Gastrocnemius medialis (tissue), 4 donors: ENCODE measurements around the gene KRTAP9-3.

Experiments used
- CTCF ChIP-seq, 5 experiments: fragments of 450-650 bp in 3 of 5; fragments of 200-600 bp in 2 of 5; sonication (generic) in 2 of 5; IDR thresholded peaks in 4 of 5; conservative IDR thresholded peaks in 1 of 5; 1 replicate in 4 of 5; 2 replicates in 1 of 5; pipeline ENCODE4 v1.5.1; 2016 to 2019; ENCODE audit warnings: antibody characterized with exemption in 5 of 5, mild to moderate bottlenecking in 3 of 5, moderate library complexity in 3 of 5
- POLR2A ChIP-seq, 2 donors: fragments of 450-650 bp; IDR thresholded peaks; one replicate each; pipeline ENCODE4 v1.6.1; 2017; ENCODE audit warnings: antibody characterized with exemption in 2 of 2, mild to moderate bottlenecking in 2 of 2, moderate library complexity in 2 of 2

GRCh38 chr17:41186872-41187271 is 45.4 kb upstream of the KRTAP9-3 start:
- TF ChIP-seq POLR2A (IDR thresholded peaks at IDR 0.05): no peak
- no peak for TF ChIP-seq CTCF (IDR thresholded peaks at IDR 0.05 in 4 of 5, conservative IDR thresholded peaks at IDR 0.05 in 1 of 5)
